GM12878 (cell line): ENCODE measurements around the gene MAGI2. TPM values are rescaled to one million over a fixed set of nuclear protein-coding genes. Genes with fewer than 3 reads are reported as not detected.

Source experiments
- ATAC-seq: fragments of 200-7000 bp; cut with Tn5 transposase; 3 replicates; pipeline ENCODE4 v1.9.1; 2020; ENCODE audit warnings: mild to moderate bottlenecking, moderate library complexity
- BruUV-seq: library from RNA; stranded (reverse); fragments of 400-500 nt; replicated peaks from 2 replicates; lab custom pipeline; 2021; lab: Mats Ljungman, UMichigan
- CTCF ChIA-PET: fragments of 300-600 bp; sonication (Branson Sonifier 250); formaldehyde crosslinking; extraction: SDS; loops from one replicate; lab custom pipeline; 2021; ENCODE audit warnings: inconsistent platforms; lab: Yijun Ruan, JAX
- POLR2A ChIA-PET: fragments of 350-600 bp; formaldehyde crosslinking; extraction: SDS; loops from one replicate; lab custom pipeline; 2021; ENCODE audit warnings: inconsistent platforms; lab: Charles Lee
- RAD21 ChIA-PET: fragments of 300-600 bp; sonication (Branson Sonifier 250); formaldehyde crosslinking; loops from one replicate; lab custom pipeline; 2023; ENCODE audit warnings: antibody characterized with exemption; ENCODE audit not compliant: unreplicated experiment; lab: Charles Lee
- SMC1A ChIA-PET: fragments of 300-600 bp; sonication (Branson Sonifier 250); formaldehyde crosslinking; loops from one replicate; lab custom pipeline; 2023; ENCODE audit not compliant: unreplicated experiment, uncharacterized antibody; lab: Charles Lee
- DNase-seq: peaks from one replicate; pipeline ENCODE4 v3.0.0-alpha.2; 2011; ENCODE audit warnings: low read depth, low spot score
- FAIRE-seq: peaks from 3 replicates; lab custom pipeline; 2011; peaks lifted over from hg19 to GRCh38; lab: Jason Lieb, UNC
- H2AFZ ChIP-seq: 2 replicates; pipeline ENCODE4 v1.6.0; 2011; ENCODE audit warnings: low read depth, low read length, control low read depth; ENCODE audit not compliant: control insufficient read depth
- H3K27ac ChIP-seq: 2 replicates; pipeline ENCODE4 v1.5.1; 2011; ENCODE audit warnings: control low read depth; ENCODE audit not compliant: control insufficient read depth, insufficient read depth
- H3K27me3 ChIP-seq, 2 experiments: replicated peaks in 1 of 2; 2 replicates each; pipeline versions ENCODE4 v1.6.0 to v1.6.1; 2011; ENCODE audit warnings: low read length in 1 of 2; ENCODE audit not compliant: control insufficient read depth in 2 of 2, insufficient read depth in 2 of 2
- H3K36me3 ChIP-seq, 2 experiments: 2 replicates each; pipeline ENCODE4 v1.5.1; 2011; ENCODE audit warnings: low read length in 1 of 2; ENCODE audit not compliant: control insufficient read depth in 2 of 2, insufficient read depth in 2 of 2
- H3K4me1 ChIP-seq: 2 replicates; pipeline ENCODE4 v1.6.1; 2011; ENCODE audit warnings: mild to moderate bottlenecking, low read length, moderate library complexity, mixed read lengths; ENCODE audit not compliant: control insufficient read depth, insufficient read depth
- H3K4me2 ChIP-seq: 2 replicates; pipeline ENCODE4 v1.6.0; 2011; ENCODE audit warnings: control low read depth; ENCODE audit not compliant: control insufficient read depth, insufficient read depth
- H3K4me3 ChIP-seq: fragments of 200-600 bp; sonication (generic); 2 replicates; pipeline ENCODE4 v1.5.1; 2016
- H3K79me2 ChIP-seq: 2 replicates; pipeline ENCODE4 v1.6.0; 2011; ENCODE audit warnings: low read length; ENCODE audit not compliant: control insufficient read depth, insufficient read depth
- H3K9ac ChIP-seq: 2 replicates; pipeline ENCODE4 v1.8.0; 2011; ENCODE audit warnings: low read length, control low read depth, mixed read lengths; ENCODE audit not compliant: control insufficient read depth, insufficient read depth
- H3K9me3 ChIP-seq: replicated peaks from 3 replicates; pipeline ENCODE4 v1.5.1; 2011; ENCODE audit warnings: mild to moderate bottlenecking, low read length; ENCODE audit not compliant: control insufficient read depth, insufficient read depth
- H4K20me1 ChIP-seq: 2 replicates; pipeline ENCODE4 v1.6.0; 2011; ENCODE audit not compliant: control insufficient read depth, insufficient read depth
- ATF3 ChIP-seq: IDR thresholded peaks from 2 replicates; pipeline ENCODE4 v1.6.1; 2011; ENCODE audit warnings: low read depth, mild to moderate bottlenecking, low read length, moderate library complexity, borderline replicate concordance; ENCODE audit errors: extremely low read depth
- BCL11A ChIP-seq: IDR thresholded peaks from 2 replicates; pipeline ENCODE4 v1.6.1; 2011; ENCODE audit warnings: low read depth, low read length
- CHD1 ChIP-seq: IDR thresholded peaks from 2 replicates; pipeline ENCODE4 v1.6.1; 2012; ENCODE audit warnings: low read depth, low read length, improper control_type of control experiment
- CREB1 ChIP-seq: IDR thresholded peaks from 2 replicates; pipeline ENCODE4 v1.6.1; 2012; ENCODE audit warnings: low read depth, mild to moderate bottlenecking, inconsistent platforms
- E2F8 ChIP-seq: fragments of 450-650 bp; IDR thresholded peaks from 2 replicates; pipeline ENCODE4 v1.6.1; 2018; ENCODE audit warnings: mild to moderate bottlenecking, low read depth, moderate library complexity; ENCODE audit not compliant: partially characterized antibody
- EZH2 ChIP-seq: IDR thresholded peaks from 2 replicates; pipeline ENCODE4 v1.6.1; 2012; ENCODE audit warnings: low read depth, mild to moderate bottlenecking, control low read depth, inconsistent platforms, low read length, borderline replicate concordance; ENCODE audit not compliant: control insufficient read depth
- HCFC1 ChIP-seq: fragments of 150-350 bp; IDR thresholded peaks from 2 replicates; pipeline ENCODE4 v1.6.1; 2014; ENCODE audit warnings: low read length
- IRF5 ChIP-seq: fragments of 450-650 bp; IDR thresholded peaks from 2 replicates; pipeline ENCODE4 v1.6.1; 2017; ENCODE audit warnings: borderline replicate concordance
- NFXL1 ChIP-seq: fragments of 450-650 bp; IDR thresholded peaks from 2 replicates; pipeline ENCODE4 v1.6.1; 2017; ENCODE audit warnings: antibody characterized with exemption, mild to moderate bottlenecking, borderline replicate concordance
- POLR2AphosphoS2 ChIP-seq: IDR thresholded peaks from 2 replicates; pipeline ENCODE4 v1.6.1; 2011; ENCODE audit warnings: low read depth, mild to moderate bottlenecking, low read length, improper control_type of control experiment, moderate library complexity
- REST ChIP-seq: IDR thresholded peaks from 2 replicates; pipeline ENCODE4 v1.6.1; 2012; ENCODE audit warnings: mild to moderate bottlenecking, low read depth, low read length
- SIX5 ChIP-seq: IDR thresholded peaks from 2 replicates; pipeline ENCODE4 v1.6.1; 2011; ENCODE audit warnings: mild to moderate bottlenecking, low read depth, low read length, moderate library complexity; ENCODE audit not compliant: severe bottlenecking
- SMAD5 ChIP-seq: IDR thresholded peaks from 2 replicates; pipeline ENCODE4 v1.6.1; 2016; ENCODE audit warnings: antibody characterized with exemption, low read depth
- SP1 ChIP-seq: IDR thresholded peaks from one replicate; pipeline ENCODE4 v1.6.1; 2011; ENCODE audit warnings: low read depth, low read length
- SRF ChIP-seq, 2 experiments: IDR thresholded peaks; 2 replicates each; pipeline ENCODE4 v1.6.1; 2011; ENCODE audit warnings: low read depth in 2 of 2, low read length in 2 of 2, mild to moderate bottlenecking in 1 of 2, moderate library complexity in 1 of 2
- in situ Hi-C: fragments of 300-500 bp; cut with MboI; formaldehyde crosslinking; loops from 9 replicates; pipeline ENCODE4 v1.14.3; 2018; ENCODE audit warnings: mixed read lengths
- intact Hi-C: fragments of 100-400 bp; cut with micrococcal nuclease; formaldehyde crosslinking; loops from one replicate; pipeline ENCODE4 v1.14.2; 2022; ENCODE audit not compliant: unreplicated experiment
- polyA plus RNA-seq, 11 experiments: library from polyadenylated mRNA; depleted of rRNA in 4 of 11; unstranded in 6 of 11; stranded (reverse) in 5 of 11; fragments of >200 nt; fragmentation: Nextera tagmentation in 4 of 11; fragmentation: Illumina TruSeq in 1 of 11; extraction: Ambion mirVana in 4 of 11; extraction: Trizol in 1 of 11; gene quantifications; 1 replicate in 1 of 11; 2 replicates in 10 of 11; pipeline versions ENCODE4 v1.2.1 to v1.2.3, GENCODE V29; 2011 to 2016; ENCODE audit warnings: inconsistent platforms in 2 of 11, missing spikeins in 2 of 11, low read depth in 1 of 11
- total RNA-seq, 4 experiments: library from RNA; depleted of rRNA in 3 of 4; stranded (reverse); fragments of >200 nt in 3 of 4; fragmentation: Illumina TruSeq in 1 of 4; extraction: Trizol in 1 of 4; gene quantifications; 2 replicates each; pipeline versions ENCODE4 v1.2.1 to v1.2.3, GENCODE V29; 2013 to 2021

Gene MAGI2
- total and polyA plus RNA-seq, 10 of the 15 experiments (the other 5 are each of a cell fraction or from before 2014, with no cell fraction given), result 0.01 to 0.31 (median 0.05) TPM; not detected in 2

- ChIA-PET SMC1A (interaction anchor here (1.0 kb wide), 1 partner anchor 8 kb away, joined by 3 read pairs; no protein-coding TSS in a partner anchor), CTCF (no interaction called here), RAD21 (no interaction called here), POLR2A (no interaction called here)
- Histone ChIP-seq H3K9ac (no peak overlapping the region), H4K20me1 (no peaks in the 10 kb centered on the region), H2AFZ (no peak overlapping the region), H3K4me2 (no peak overlapping the region), H3K27me3 (no peaks in the 10 kb centered on the region), H3K79me2 (no peaks in the 10 kb centered on the region), H3K4me1 (no peaks in the 10 kb centered on the region), H3K9me3 (no peaks in the 10 kb centered on the region), H3K27ac (no peak overlapping the region), H3K36me3 (no peaks in the 10 kb centered on the region), H3K4me3 (no peak overlapping the region)
- DNase-seq (no peak), ATAC-seq (no peak), FAIRE-seq (no peak)
- no TSS peak for BruUV-seq
- TF ChIP-seq EZH2 (no peak), E2F8 (no peak), SRF (IDR thresholded peaks at IDR 0.05; ENCODE audit: low read depth in 2 of 2, low read length in 2 of 2) (no peak), NFXL1 (no peak), IRF5 (no peak), CHD1 (no peak), SIX5 (no peak), HCFC1 (no peak), SMAD5 (no peak), POLR2AphosphoS2 (no peak), ATF3 (no peak), SP1 (no peak), CREB1 (no peak), BCL11A (no peak), REST (no peak)
- intact Hi-C loops, result no loop called here
- in situ Hi-C loops, result no loop called here
These were observed 733.4 kb downstream of the MAGI2 start for GRCh38 chr7:78720066-78720465.
